Measurements from ENCODE around the gene GALNT2. TPM values are rescaled to one million over a fixed set of nuclear protein-coding genes. Genes with fewer than 3 reads are reported as not detected.

GALNT2 gene
- total and polyA plus RNA-seq, 12 donors: 22.3 to 220 (median 85.7) TPM

DNA sequence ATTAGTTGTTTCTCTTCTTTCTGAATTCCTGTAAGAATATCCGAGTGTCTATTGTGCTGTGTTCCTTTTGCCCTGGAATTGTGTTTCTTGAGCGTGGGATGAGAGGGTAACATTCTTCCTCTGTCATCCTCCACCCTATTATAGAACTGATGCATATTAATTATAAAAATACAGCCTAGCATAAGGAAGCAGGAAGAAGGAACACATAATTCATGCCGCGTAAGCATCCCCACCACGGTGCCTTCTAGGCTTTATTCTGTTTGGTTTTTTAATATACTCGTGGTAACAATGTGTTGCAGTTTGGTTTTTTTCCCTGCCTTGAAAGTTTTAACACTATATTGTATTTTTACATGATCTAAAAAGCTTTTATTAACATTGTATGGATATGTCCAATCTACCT is 65.7 kb downstream of the GALNT2 start:
- H3K27ac ChIP-seq: no peak overlapping the region
- TF ChIP-seq, protein P1, sequence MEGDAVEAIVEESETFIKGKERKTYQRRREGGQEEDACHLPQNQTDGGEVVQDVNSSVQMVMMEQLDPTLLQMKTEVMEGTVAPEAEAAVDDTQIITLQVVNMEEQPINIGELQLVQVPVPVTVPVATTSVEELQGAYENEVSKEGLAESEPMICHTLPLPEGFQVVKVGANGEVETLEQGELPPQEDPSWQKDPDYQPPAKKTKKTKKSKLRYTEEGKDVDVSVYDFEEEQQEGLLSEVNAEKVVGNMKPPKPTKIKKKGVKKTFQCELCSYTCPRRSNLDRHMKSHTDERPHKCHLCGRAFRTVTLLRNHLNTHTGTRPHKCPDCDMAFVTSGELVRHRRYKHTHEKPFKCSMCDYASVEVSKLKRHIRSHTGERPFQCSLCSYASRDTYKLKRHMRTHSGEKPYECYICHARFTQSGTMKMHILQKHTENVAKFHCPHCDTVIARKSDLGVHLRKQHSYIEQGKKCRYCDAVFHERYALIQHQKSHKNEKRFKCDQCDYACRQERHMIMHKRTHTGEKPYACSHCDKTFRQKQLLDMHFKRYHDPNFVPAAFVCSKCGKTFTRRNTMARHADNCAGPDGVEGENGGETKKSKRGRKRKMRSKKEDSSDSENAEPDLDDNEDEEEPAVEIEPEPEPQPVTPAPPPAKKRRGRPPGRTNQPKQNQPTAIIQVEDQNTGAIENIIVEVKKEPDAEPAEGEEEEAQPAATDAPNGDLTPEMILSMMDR (IDR thresholded peaks at IDR 0.05): no peak
- TF ChIP-seq POLR2A (IDR thresholded peaks at IDR 0.05): no peak
- WGBS, 4 donors: 49 to 60% (median 57%) methylated on average over 6 of the region's 6 CpGs
- H3K4me1 ChIP-seq (replicated peaks in 1 of 2): peaks cover 6 to 30% of the 10 kb centered on the region in 2 donors
- no peaks in the 10 kb centered on the region for H3K36me3 ChIP-seq (replicated peaks in 1 of 2)
- no peak overlapping the region for H3K4me3 ChIP-seq
- DNase-seq: no peak
- H3K9me3 ChIP-seq (replicated peaks in 1 of 3): no peaks in the 10 kb centered on the region
- H3K27me3 ChIP-seq: no peaks in the 10 kb centered on the region
- intact Hi-C loops (cut with DNase I): no loop called here

DNA sequence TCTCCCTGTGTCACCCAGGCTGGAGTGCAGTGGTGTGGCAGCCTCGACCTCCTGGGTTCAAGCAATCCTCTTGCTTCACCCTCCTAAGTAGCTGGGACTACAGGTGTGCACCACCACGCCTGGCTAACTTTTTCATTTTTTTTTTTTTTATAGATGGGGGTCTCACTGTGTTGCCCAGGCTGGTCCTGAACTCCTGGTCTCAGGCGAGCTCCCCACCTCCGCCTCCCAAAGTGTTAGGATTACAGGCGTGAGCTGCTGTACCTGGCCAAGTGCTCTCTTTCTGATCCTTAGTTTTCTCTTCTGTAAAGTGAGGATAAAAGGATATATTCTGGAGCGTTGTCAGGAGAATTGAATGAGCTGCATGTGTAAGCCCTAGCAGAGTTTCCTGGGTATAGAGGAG is 68.7 kb downstream of the GALNT2 start:
- H3K36me3 ChIP-seq (replicated peaks in 1 of 2): no peaks in the 10 kb centered on the region
- no peak for DNase-seq
- H3K27me3 ChIP-seq: no peaks in the 10 kb centered on the region
- H3K27ac ChIP-seq: peak overlapping the region in 1 of 5 donors; percentile 67
- 95 to 97% (median 96%) methylated on average over 6 of the region's 6 CpGs for WGBS, 4 donors
- no peak overlapping the region for H3K4me3 ChIP-seq
- no peak for TF ChIP-seq POLR2A (IDR thresholded peaks at IDR 0.05)
- TF ChIP-seq, protein P1 (IDR thresholded peaks at IDR 0.05): no peak
- H3K4me1 ChIP-seq (replicated peaks in 1 of 2): peaks cover 6 to 40% of the 10 kb centered on the region in 2 donors
- intact Hi-C loops (cut with DNase I): no loop called here
- no peaks in the 10 kb centered on the region for H3K9me3 ChIP-seq (replicated peaks in 1 of 3)

DNA sequence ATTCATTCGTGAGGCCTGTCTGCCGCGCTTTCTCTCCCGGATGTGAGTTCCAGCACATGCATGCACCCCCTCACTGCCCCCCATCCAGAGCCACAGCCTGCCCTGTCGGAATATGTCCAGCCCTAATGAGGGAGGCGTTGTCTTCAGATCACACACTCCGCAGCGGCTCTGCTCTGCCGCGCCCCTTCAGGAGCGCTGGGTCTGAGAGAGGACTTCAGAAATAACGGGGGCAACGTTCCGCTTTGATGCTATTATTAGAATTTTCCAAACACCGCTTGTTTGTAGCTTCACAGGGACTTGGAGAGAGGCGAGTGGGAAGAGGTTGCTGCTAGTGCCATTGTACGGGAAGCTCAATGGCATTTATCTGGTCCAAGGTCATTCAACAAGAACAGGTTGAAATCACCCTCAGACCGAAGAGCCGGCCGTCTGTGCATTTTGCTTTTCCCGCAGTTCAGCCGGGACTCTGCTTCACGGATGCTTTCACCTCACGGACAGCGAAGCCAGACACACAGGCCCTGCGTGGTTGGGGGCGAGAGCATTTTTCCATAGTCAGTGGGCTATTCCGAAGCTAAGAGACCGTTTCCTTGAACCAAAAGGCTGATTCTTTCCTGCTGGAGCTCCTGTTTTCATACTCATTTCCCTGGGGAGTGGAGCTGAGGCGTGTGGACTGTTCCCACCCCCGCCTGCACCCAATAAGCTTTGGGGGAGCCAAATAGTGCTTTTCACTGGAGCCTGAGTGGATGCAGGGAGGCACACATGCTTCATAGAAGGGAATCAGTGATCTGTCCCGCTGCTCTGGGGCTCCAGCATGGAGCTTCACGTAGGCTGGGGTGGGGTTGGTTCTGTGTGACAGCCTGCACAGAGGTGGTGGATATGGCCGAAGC is 69.7 kb downstream of the GALNT2 start:
- DNase-seq: peak in 1 of 7 donors; percentile 41
- H3K4me1 ChIP-seq (replicated peaks in 1 of 2): peaks cover 6 to 40% of the 10 kb centered on the region in 2 donors
- WGBS, 4 donors: 48 to 59% (median 53%) methylated on average over 31 to 34 of the region's 34 CpGs
- H3K27ac ChIP-seq: peak overlapping the region in 2 of 5 donors; percentile 6 to 67
- intact Hi-C loops (cut with DNase I): no loop called here
- no peaks in the 10 kb centered on the region for H3K9me3 ChIP-seq (replicated peaks in 1 of 3)
- TF ChIP-seq, protein P1 (IDR thresholded peaks at IDR 0.05): no peak
- no peaks in the 10 kb centered on the region for H3K27me3 ChIP-seq
- no peak overlapping the region for H3K4me3 ChIP-seq
- H3K36me3 ChIP-seq (replicated peaks in 1 of 2): no peaks in the 10 kb centered on the region

DNA sequence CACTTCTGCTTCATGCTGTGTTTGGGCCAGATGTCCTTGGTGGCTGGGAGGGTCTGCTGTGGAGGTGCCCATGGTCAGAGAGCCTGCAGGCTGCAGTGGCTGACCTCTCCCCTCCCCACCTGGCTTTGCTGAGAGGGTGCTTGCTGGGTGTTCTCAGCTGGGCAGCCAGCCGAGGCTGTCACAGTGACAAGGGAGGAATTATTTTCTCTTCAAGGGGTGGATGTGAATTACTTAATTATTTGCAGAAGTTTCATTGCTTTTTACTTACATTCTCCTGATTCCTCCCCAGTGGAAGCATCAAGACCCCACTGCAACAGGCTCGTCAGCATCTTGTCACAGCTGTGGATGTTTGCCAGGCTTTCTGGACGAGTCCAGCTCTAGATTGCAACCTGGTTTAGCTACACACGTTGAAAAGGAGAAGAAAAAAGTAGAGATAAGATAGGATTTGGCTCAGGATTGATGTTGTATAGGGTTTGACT is 70.3 kb downstream of the GALNT2 start:
- Histone ChIP-seq H3K27me3 (no peaks in the 10 kb centered on the region), H3K9me3 (replicated peaks in 1 of 3) (no peaks in the 10 kb centered on the region), H3K36me3 (replicated peaks in 1 of 2) (no peaks in the 10 kb centered on the region), H3K4me1 (replicated peaks in 1 of 2) (peaks cover 6 to 37% of the 10 kb centered on the region in 2 donors), H3K4me3 (no peak overlapping the region), H3K27ac (peak overlapping the region in 2 of 5 donors; percentile 6 to 67)
- intact Hi-C loops (cut with DNase I): no loop called here
- WGBS, 4 donors: 42 to 62% (median 48%) methylated on average over 4 of the region's 4 CpGs
- DNase-seq: no peak
- TF ChIP-seq POLR2A (IDR thresholded peaks at IDR 0.05): no peak
- TF ChIP-seq, protein P1 (IDR thresholded peaks at IDR 0.05): no peak

Measured in adrenal gland (tissue), 12 donors.